HG03066 (cell line): Measurements from ENCODE around the gene HOXD4.

Experiments used
- ATAC-seq: cut with Tn5 transposase; IDR thresholded peaks from one replicate; pipeline ENCODE4 v1.9.1; 2021; ENCODE audit warnings: low read depth; ENCODE audit not compliant: unreplicated experiment

HOXD4 gene

DNA sequence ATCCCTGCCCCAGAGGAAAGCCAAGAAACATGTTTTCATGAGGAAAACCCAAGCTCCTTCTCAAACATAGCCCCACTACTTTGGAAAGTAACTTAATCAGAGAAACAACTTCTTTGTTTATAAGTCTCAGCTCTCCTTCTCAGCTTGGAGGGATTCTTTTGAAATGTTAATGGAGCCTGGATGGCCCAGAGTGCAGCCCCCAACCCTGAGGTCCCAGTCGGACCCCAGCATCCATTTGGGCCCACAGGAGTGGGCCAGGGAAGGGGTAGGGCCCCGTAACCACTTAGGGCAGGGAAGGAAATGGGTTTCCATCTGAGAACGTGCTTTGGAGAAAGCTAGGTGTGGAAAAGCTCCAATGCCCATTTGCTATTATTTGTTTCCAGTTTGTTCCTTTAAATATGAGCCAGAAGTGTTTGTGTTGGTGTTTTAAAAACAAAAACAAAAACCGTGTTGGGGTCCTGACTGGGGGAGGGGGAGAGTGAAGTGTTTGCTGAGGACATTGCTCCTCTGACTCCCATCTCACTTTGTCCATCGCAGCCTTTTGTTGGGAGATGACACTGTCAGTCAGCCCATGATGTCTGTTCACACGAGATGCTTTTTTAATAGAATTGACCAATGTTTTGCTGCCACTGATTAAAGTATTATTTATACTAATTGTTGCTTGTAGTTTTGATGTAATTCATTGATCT is 4.2 kb downstream of the HOXD4 start:
- ATAC-seq = no peak

DNA sequence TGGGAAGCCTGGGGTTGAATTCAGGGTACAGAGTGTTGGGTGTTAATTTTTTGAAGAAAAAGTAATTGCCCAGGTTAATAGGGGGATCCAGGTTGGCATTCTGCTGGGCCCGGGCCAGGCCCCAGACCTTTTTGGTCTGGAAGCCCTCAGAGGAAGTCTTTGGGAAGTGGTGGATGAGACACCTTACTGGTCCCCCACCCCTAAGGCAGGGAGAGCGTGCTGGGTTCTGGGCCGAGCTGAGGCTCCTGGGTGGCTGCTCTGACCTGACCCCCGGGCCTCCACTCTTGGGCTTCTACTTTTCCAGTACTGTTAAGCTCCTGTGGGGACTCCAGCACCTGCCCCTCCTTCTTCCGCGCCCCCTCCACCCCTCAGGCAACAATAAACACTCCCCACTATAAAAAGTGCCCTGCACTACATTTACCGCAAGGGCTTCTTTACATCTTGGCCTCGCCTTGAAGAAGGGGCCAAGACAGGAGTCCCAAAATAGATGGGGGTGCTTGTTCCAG is 5.0 kb downstream of the HOXD4 start:
- no peak for ATAC-seq

- ATAC-seq = no peak
These were observed 5.6 kb downstream of the HOXD4 start, which contains the start of gene HOXD3 for GRCh38 chr2:176156807-176157498. Gene HOXD3, plus strand, starts transcription at chr2:176157307. Its CDS starts 11,808 bp downstream, at chr2:176169115.

DNA sequence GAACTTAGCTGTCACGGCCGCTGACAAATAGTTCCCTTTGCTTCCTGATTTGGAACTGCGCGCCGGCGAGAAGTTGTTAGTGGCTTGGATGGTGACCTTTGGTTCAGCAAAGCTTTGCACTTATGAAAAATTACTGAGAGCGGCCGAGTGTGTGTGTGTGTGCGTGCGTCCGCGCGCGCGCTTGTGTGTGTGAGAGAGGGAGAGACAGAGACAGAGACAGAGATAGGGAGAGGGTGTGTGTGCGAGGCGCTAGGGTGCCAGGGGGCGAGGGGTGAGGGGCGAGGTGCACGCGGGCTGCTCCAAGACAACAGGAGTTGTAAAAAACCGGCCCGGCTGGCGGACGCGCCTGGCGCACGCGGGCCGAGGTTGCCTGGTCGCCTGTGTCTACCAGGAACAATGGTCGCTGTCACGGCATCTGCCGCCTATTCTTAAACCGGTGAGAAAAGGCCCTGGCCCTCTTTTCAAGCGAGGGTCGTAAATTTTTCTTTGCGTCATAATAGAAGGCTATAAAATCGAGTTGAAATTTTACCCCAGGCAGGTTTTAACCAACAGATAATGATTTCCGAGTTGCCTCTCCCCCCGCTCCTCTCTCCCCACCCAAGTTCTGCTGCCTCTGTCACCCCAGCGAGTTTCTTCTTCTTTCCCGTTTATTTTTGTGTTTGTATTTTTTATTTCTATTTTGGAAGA is 6.3 kb downstream of the HOXD4 start:
- no peak for ATAC-seq

- no peak for ATAC-seq
These were observed 6.8 kb downstream of the HOXD4 start for GRCh38 chr2:176158186-176158591.

DNA sequence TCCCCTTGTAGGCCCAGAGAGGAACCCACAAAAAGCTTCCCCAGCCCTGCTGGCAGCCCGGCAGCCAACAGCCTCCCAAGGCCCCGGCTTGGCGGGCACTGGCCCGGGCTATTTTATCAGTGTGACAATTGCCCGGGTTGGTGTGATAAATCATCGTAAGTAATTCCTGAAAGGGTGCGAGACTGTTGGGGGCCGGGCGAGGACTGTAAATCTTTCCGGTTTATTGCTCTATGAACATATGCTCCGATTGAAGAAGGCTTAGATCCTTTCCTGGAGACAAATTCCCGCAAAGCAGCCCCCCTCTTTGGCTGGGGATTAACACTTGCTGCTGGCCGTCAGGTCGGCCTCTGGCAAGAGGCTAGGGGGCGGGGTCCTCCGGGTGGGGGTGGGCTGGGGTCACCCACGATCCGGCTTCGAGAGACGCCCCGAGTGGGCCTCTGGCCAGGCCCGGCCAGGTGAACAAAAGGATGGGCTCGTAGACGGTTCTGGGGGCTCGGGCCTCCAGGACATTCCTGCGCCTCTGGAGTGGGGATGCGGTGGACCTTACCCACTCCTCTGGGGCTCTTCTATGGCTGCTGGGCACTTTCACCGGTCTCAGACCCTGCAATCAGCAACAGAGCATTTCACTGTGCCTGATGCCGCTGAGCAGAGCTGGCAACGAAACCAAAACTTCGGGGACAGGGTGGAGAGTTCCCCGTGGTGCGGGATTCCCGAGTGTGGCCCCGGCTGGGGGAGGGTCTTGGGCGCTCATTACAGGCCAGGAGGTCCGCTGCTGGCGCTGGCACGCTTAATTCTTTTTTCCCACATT is 7.7 kb downstream of the HOXD4 start:
- no peak for ATAC-seq

GRCh38 chr2:176159663-176160250 is 8.4 kb downstream of the HOXD4 start:
- no peak for ATAC-seq

GRCh38 chr2:176160251-176160985 is 9.1 kb downstream of the HOXD4 start:
- ATAC-seq = no peak

GRCh38 chr2:176160986-176161824 is 9.9 kb downstream of the HOXD4 start:
- no peak for ATAC-seq

GRCh38 chr2:176161825-176162626 is 10.7 kb downstream of the HOXD4 start:
- no peak for ATAC-seq

GRCh38 chr2:176162911-176163671 is 11.7 kb downstream of the HOXD4 start:
- no peak for ATAC-seq

GRCh38 chr2:176163672-176164056 is 12.3 kb downstream of the HOXD4 start:
- no peak for ATAC-seq

GRCh38 chr2:176164201-176164600 is 12.9 kb downstream of the HOXD4 start:
- ATAC-seq = no peak

DNA sequence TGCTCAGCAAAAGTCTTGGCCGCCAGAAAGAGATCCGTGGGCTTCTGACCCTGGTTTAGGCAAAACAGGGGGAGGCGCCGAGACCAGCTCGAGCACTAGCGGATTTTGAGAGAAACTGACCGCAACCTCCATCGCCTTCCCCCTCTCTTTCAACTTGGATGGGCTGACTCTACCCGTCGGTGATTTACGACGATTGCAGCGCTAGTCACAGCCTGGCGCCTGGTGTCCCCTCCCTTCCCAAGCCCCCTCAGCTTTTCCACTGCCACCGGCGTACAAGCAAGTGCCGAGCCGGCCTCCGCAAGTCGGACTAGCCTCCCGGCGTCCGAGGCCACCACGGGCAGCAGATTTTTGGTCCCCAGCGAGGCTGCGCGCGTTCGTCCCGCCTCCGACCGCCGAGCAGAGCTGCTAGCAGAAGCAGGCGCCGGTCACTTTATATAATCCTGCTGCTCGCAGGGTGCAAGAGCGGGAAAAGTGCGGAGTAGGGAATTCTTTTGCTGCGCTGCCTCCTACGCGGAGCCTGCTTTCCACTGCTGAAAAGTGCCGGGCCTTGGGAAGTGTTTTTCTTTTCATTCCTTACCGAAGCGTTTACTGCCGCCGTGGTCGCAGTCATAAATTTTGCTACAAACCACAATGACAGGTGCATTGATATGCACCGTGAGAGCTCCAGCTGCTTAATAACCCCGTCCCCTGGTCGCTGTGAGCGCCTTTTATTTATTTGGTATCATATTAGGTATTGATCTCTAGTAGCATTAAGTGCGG is 13.4 kb downstream of the HOXD4 start:
- no peak for ATAC-seq

GRCh38 chr2:176165370-176166050 is 14.2 kb downstream of the HOXD4 start:
- ATAC-seq = no peak

DNA sequence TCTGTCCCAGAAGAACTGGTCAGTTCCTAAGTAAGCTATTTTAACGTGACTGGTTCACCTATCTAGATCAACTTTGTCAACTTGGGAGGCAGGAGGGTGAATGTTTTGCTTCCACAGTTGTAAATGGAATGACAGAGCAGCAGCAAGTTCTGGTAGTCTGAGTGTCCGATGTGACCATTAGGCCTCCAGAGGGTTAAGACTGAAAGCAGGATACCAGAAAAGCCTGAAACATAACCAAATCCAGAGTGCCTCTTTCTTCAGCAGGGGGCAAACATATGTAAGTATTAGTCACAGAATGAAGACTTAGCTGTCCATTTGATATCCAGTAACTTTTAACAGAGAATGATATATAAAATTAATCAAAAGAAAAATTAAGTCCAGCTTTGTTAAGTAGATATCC is 14.9 kb downstream of the HOXD4 start:
- ATAC-seq = no peak
